ENCODE results near the gene LIN7B.
"Not testable (repeated sequence)": the region's sequence is repeated elsewhere in the genome, so short reads cannot be mapped to it uniquely, and the experiment has no call there.

The LIN7B gene

DNA sequence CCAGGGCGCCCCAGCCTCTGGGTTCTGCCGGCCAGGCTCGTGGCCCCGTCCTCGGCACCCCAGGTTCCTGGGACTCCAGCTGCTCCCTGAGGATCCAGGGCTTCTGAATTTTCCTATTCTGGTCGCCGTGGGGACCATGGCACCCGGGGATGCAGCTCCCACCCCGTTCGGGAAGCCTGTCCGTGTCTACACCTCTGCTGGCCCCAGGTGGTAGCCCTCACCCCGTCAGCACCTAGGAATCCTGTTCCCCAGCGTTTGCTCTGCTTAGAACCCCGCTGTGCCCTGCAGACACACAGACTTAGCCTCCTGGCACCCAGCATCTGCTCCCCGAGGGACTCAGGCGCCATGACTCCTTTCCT is 6.1 kb downstream of the LIN7B start:
- no peak for DNase-seq

DNA sequence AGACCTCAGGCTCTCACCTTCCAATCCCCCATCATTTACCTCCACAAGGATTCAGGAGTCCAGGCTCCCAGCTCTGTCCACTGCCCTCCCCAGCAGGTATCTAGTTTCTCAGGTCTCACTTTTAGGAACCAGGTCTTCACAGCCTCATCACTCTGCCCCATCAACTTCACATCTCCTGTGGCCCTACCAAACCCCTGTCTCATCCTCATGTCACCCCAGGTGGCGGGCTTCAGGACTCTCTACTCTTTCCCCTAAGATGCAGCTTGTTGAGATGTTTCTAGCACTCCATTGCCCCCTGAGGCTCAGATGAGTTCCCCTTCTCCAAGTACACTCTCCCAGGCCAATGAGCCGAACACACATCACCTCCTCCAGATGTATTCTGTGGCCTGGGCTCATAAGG is 6.7 kb downstream of the LIN7B start:
- no peak for DNase-seq

DNA sequence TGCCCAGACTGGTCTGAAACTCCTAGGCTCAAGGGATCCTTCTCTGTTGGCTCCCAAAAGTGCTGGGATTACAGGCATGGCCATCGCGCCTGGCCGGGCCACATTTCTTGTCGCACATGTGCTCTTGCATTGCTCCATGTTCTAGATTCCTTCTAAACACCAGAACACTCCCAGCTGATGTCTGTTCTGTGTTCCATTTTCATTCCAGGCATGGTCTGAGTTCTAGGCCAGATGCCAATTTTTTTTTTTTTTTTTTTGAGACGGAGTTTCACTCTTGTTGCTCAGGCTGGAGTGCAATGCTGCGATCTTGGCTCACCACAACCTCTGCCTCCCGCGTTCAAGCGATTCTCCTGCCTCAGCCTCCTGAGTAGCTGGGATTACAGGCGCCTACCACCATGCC is 7.7 kb downstream of the LIN7B start:
- not testable (repeated sequence) for DNase-seq

DNA sequence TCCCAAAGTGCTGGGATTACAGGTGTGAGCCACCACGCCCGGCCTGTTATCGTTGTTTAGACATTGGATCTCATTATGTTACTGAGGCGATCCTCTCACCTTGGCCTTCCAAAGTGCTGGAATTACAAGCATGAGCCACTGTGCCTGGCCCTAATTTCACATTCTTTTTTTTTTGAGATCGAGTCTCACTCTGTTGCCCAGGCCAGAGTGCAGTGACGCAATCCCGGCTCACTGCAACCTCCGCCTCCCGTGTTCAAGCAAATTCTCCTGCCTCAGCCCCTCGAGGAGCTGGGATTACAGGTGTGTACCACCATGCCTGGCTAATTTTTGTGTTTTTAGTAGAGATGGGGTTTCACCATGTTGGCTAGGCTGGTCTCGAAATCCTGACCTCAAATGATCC is 9.1 kb downstream of the LIN7B start:
- not testable (repeated sequence) for DNase-seq

DNA sequence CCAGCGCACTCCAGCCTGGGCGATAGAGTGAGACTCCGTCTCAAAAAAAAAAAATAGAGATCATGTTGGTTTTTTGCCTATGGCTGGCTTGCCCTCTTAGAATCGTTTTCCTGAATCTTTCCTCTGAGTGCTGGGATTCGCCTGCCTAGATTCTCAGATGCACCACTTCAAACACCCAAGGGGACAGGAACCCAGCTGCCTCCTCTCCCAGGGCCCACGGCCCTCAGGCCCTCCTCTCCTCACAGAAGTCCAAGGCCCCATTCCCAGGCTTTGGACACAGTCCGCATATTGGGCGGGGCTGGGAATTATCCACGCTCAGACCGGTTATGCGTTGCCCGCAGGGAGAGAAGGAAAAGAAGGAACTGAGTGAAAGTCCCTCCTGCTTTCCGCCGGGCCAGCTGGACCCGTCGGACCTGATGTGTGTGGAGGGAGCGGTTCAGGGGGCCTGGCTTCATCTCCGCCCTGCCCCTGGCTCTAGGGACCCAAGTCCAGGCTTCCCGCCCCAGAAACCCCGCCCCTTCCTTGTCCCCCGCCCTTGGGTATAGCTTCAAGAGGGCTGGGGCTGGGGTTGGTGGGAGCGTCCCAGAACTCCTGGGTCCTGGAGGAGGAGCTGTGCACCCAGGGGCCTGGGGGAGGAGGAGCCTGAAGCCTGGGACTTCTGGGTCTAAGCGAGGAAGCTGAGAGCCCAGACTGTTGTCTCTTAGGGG is 11.0 kb downstream of the LIN7B start:
- DNase-seq, result no peak

DNA sequence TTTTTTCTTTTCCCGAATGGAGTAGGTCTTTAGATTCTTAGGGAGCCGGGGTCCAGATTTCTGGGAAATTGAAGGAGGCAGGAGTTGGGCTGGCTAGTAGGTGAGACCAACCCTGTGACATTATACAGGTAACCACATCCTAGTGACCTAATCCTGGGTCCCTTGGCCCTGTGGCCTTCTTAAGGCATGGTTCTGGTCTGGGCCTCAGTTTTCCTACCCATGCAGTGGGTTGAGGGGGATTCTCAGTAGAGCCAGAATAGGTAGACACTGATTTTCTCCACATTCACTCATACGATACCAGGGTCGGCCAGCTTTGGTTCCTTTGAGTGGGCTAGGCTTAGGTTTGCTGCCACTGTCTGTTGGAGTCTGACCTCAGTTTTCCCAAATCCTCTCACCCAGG is 12.4 kb downstream of the LIN7B start:
- no peak for DNase-seq

DNA sequence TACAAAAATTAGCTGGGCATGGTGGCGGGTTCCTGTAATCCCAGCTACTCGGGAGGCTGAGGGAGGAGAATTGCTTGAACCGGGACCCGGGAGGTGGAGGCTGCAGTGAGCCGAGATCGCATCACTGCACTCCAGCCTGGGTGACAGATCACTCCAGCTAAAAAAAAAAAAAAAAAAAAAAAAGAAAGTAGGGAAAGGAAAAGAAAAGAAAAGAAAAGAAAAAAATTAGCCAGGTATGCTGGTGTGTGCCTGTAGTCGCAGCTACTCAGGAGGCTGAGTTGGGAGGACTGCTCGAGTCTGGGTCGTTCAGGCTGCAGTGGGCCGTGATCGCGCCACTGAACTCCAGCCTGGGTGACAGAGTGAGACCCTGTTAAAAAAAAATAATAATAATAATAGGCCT is 13.1 kb downstream of the LIN7B start:
- DNase-seq, result not testable (repeated sequence)

DNA sequence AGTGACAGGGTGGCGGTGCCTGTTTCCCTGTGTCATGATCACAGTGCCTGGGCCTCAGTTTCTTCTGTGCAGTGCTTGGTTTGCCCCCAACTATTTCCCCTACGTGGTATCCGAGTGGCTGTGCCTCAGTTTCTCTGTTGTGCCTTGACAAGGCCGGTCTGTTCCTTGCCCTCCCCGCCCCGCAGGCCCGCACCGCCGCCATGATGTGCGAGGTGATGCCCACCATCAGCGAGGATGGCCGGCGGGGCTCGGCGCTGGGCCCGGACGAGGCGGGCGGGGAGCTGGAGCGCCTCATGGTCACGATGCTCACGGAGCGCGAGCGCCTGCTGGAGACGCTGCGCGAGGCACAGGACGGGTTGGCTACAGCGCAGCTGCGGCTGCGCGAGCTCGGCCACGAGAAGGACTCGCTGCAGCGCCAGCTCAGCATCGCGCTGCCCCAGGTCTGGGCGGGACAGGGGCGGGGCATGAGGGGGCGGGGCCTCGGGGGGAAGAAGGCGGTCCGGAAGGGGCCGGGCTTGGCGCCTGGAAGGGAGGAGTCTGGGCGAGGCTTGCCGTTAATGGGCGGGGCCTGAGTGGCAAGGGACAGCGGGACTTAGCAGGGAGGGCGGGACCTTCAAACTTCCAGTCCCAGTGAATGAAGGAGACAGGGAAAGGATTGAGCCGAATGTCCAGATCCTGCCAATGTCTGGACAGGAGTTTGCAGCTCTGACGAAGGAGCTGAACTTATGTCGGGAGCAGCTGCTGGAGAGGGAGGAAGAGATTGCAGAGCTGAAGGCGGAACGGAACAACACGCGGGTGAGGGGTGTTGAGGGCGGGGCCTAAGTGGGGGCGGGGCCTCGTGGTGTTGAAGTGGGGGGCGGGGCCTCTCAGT is 13.7 kb downstream of the LIN7B start:
- DNase-seq, result peak; percentile 83 to 92

DNA sequence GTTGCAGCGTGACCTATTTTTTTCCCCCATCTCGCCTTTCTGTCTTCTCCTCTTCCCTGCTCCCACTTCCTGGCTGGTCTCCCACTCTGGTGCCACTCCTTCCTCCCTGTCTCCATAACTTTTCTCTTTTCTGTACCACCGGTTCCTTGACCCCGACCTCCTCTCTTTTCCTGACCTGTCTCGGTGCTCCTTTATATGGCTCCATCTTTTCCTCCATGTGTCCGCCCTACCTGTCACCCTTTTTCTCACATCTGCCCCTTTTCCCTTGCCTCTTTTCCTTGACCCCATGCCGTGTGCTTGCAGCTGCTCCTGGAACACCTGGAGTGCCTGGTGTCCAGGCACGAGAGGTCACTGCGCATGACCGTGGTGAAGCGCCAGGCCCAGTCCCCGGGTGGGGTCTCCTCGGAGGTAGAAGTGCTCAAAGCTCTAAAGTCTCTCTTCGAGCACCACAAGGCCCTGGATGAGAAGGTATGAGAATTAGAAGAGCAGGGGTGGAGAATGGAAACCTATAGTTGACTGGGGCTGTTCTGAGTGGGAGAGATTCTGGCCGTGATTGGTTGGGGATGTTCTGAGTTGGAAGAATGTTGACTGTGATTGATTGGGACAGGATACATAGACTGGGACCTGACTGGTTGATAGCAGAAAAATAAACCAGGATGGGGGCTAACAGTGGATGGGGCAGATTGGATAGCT is 14.5 kb downstream of the LIN7B start:
- DNase-seq, result no peak

DNA sequence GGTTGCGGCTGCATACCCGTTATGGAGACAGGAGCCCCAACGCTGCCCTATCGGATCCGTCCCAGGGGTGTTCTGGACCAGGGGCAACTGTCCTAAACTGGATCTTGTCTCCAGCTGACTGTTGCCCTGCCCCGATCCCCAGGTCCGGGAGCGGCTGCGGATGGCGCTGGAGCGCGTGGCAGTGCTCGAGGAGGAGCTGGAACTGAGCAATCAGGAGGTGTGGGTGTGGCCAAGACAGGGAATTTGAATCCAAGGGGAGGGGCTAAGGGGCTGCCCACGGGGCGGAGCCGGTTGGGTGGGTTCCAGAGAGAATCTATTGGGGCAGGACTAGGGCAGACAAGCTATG is 15.0 kb downstream of the LIN7B start:
- no peak for DNase-seq

DNA sequence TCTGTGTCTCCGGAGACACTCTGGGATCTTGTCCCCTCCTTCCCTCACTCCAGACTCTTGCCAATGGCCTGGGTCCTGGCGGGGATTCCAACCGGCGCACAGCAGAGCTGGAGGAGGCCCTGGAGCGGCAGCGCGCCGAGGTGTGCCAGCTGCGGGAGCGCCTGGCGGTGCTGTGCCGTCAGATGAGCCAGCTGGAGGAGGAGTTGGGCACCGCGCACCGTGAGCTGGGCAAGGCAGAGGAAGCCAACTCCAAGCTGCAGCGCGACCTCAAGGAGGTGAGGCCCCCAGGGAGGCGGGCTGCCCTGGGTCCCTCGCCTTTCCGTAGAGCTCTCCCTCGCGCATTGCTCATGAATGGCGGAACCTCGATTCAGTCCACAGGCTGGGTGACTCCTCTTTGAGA is 16.2 kb downstream of the LIN7B start:
- DNase-seq, result no peak

DNA sequence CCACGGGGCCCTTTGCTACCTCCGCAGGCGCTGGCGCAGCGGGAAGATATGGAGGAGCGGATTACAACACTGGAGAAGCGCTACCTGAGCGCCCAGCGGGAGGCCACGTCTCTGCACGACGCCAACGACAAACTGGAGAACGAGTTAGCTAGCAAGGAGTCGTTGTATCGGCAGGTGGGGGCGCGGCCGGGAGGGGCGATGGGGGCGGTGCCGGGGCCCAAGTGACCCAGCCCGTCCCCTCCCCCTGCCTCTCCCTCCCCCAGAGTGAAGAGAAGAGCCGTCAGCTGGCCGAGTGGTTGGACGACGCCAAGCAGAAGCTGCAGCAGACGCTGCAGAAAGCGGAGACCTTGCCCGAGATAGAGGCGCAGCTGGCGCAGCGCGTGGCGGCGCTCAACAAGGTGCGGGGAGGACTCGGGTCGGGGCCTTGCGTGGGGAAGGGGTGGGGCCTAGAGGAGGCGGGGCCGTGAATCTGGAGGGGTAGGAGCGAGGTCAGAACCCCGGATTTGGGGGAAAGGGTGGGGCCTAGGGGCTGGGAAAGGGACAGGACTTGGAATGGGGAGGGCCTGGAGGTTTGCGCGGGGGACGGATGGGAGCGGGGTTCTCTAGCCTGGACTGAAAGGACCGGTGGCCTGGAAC is 18.9 kb downstream of the LIN7B start:
- DNase-seq, result no peak

DNA sequence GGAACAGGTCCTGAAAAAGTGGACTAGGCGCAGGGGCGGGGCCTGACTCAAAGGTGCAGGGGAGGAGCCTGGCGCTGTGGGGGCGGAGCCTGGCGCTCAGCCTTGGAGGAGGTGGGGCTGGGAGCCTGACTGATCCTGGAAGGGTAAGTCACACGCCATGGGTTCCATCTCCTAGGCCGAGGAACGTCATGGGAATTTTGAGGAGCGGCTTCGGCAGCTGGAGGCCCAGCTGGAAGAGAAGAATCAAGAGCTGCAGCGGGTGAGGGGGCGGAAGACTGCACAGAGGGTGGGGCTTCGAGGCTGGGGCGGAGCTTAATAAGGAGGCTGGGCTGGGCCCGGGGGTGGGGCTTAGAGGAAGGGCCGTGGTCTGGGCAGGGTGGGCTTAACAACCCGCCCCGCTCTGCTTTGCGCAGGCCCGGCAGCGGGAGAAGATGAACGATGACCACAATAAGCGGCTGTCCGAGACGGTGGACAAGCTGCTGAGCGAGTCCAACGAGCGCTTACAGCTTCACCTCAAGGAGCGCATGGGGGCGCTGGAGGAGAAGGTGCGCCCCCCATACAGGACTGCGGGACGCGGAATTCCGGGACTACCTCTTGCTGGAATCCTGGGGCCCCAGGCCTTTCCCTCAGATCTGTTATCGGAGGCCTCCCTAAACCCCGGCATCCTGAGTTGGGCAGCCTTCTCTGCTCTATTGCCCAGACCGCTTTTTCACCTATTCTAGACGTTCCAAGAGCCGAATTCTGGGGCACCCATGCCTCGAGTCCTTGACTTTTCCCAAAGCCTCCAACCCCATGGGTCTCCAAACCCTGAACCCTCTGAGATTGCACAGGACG is 19.7 kb downstream of the LIN7B start:
- DNase-seq, result no peak

DNA sequence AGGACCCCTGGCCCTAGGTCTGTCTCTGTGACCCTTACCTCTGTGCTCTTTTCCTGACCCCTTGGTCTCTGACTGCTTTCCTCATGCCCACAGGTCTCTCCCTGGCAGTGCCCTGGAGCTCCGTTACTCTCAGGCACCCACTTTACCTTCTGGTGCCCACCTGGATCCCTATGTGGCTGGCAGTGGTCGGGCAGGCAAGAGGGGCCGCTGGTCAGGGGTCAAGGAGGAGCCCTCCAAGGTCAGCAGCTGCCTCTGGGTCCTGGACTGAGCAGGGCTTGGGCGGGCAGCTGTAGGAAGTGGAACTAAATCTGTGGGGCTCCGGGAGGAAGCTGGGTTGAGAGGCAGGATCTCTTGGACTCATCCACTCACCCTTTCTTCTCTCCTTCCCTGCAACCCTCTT is 21.5 kb downstream of the LIN7B start:
- no peak for DNase-seq

DNA sequence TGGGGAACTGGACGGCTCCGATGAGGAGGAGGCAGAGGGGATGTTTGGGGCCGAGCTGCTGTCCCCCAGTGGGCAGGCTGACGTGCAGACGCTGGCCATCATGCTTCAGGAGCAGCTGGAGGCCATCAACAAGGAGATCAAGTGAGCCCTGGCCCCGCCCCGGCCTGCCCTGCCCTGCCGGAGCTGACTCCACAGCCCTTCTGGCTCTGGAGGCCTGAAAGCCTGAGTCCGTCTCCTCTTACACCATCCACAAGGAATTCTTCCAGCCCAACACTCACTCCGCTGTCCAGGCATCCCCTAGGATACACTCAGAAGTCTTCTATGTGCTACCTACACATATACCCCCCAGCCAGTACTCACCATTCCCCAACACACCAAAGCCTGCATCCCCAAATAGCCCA is 22.6 kb downstream of the LIN7B start:
- no peak for DNase-seq

DNA sequence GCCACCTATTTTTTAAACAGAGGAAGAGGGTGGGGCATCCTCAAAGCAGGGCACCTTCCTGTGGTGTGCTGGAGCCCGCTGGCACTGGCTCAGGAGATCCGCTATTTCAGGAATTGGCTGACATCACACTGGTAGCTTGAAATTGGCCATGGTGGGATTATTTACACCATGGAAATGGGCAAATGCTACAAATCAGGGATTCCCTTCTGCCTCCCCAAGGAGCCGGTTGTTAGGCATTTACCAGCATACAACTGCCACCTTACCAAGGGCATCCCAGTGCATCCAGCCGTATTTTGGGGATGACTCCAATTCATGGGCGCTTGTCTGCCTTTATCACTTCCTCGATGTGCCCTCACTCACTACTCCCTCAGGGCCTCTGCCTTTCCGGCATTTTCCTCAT is 26.8 kb downstream of the LIN7B start:
- DNase-seq, result no peak

DNA sequence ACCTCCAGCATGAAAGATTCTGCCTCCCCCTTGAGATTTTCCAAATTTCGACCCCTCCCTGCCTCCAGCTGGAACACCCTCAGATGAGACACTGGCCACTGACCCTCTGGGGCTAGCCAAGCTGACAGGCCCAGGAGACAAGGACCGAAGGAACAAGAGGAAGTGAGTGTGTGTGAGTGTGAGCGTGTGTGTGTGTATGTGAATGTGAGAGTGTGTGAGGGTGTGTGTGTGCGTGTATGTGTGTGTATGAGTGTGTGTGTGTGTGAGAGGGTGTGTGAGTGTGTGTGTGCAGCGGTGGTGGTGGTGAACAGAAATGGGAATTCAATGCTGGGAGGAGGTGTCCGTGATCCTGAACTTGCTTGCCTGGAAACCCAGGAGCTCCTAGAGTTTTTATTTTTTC is 27.2 kb downstream of the LIN7B start:
- no peak for DNase-seq

DNA sequence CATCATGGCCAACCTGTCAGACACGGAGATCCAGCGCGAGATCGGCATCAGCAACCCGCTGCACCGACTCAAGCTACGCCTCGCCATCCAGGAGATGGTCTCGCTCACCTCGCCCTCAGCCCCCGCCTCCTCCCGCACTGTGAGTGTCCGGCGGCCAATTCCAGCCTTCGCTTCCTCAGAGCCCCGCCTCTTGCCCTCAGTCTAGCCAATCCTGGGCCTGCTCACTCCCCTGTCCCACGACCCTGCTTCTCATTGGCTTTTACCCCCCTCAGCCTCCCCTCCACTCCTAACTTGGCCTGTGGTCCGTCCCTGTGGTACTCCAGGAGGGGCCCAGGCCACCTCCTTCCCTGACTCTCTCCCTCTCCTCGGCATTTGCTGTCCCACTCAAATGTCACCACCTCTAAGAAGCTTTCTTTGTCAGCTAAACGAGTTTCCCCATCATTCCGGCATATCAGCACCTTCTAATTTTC is 28.7 kb downstream of the LIN7B start:
- DNase-seq, result peak in 1 of 2 donors; percentile 10

DNA sequence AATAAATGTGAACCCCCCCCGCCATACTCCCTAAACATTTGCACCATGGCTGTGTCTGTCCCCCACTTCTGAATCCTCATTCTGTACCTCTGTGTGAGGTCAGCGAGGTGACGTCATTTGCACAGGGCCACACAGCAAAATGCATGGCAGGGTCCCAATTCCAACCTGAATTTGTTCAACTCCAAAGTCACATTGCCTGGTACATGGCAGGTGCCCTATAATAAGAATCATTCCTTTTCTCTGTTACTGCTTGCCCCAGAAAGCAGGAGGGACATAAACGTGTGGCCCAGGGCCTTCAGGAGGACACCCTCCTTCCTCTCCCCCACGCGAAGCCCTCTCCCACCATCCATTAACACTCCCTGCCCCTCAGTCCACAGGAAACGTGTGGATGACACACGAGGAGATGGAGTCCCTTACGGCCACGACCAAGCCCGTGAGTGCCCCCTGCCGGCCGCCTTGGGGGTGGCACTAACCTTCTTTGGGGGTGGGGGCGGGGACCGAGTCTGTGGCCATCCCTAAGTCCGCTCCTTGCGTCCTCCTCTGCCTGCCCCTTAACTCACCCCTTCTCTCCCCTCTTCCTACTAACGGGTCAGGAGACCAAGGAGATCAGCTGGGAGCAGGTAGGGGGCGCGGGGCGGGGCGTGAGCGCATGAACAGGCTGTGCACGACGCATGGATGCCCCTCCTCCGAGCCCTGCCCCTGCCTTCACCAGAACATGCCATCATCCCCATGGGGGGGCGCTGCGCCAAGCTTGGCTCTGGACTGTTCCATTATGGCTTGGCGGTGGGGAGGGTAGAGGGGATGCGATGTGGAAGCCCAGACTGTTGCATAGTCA is 31.6 kb downstream of the LIN7B start:
- DNase-seq, result peak; percentile 43 to 58

DNA sequence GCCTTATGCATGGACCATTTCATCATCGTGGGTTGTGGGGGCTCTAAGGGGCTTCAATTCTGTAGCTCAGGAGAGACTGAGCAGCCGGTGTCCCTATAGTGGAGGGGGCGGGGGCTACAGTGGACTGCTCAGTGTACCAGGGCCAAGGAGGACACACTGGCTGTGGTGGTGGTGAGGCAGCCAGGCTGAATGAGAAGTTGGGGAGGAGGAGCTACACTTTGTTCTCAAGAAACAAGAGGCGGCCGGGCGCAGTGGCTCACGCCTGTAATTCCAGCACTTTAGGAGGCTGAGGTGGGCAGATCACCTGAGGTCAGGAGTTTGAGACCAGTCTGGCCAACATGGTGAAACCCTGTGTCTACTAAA is 32.2 kb downstream of the LIN7B start:
- DNase-seq, result not testable (repeated sequence)

DNA sequence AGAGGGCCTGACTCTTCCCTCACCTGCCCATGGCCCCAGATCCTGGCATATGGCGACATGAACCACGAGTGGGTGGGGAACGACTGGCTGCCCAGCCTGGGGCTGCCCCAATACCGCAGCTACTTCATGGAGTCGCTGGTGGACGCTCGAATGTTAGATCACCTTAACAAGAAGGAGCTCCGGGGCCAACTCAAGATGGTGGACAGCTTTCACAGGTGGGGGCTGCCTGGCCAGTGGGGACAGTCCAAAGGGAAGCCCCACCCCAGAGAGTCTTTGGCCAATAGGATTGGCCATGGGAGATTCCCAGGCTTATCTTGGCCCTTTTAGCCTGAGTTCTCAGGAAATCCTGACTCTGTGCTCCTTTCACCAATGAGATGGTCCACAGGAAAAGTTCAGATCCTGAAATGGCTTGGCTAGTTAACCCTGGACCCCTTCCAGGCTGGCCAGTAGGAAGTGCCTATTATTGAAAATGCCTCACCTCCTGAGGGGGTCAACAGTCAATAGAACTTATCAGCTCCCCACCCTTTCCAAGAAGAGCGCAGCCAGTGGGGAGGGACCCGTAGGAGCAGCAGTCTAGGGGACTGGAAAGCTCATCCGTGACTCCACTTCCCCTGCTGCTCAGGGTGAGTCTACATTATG is 34.0 kb downstream of the LIN7B start:
- DNase-seq, result no peak
